ENCODE data around the gene SH3GL2. TPM values are rescaled to one million over a fixed set of nuclear protein-coding genes. Genes with fewer than 3 reads are reported as not detected.

SH3GL2 gene
- total and polyA plus RNA-seq, 10 donors: 0.02 TPM; not detected in 9

- Histone ChIP-seq H3K36me3 (no peaks in the 10 kb centered on the region), H3K4me1 (no peaks in the 10 kb centered on the region), H3K4me3 (no peak overlapping the region), H3K27me3 (replicated peaks in 1 of 7) (peaks cover 0 to 18% (median 0%) of the 10 kb centered on the region in 7 donors), H3K9me3 (no peaks in the 10 kb centered on the region), H3K27ac (no peak overlapping the region)
- TF ChIP-seq POLR2A (IDR thresholded peaks at IDR 0.05): no peak
- TF ChIP-seq, protein P1, sequence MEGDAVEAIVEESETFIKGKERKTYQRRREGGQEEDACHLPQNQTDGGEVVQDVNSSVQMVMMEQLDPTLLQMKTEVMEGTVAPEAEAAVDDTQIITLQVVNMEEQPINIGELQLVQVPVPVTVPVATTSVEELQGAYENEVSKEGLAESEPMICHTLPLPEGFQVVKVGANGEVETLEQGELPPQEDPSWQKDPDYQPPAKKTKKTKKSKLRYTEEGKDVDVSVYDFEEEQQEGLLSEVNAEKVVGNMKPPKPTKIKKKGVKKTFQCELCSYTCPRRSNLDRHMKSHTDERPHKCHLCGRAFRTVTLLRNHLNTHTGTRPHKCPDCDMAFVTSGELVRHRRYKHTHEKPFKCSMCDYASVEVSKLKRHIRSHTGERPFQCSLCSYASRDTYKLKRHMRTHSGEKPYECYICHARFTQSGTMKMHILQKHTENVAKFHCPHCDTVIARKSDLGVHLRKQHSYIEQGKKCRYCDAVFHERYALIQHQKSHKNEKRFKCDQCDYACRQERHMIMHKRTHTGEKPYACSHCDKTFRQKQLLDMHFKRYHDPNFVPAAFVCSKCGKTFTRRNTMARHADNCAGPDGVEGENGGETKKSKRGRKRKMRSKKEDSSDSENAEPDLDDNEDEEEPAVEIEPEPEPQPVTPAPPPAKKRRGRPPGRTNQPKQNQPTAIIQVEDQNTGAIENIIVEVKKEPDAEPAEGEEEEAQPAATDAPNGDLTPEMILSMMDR (IDR thresholded peaks at IDR 0.05 in 8 of 11, conservative IDR thresholded peaks at IDR 0.05 in 3 of 11): peak in 10 of 11 experiments; percentile 12 to 76 (median 60)
- no peak for TF ChIP-seq POLR2AphosphoS5 (IDR thresholded peaks at IDR 0.05)
- 24 to 28% (median 26%) methylated on average over 13 of the region's 13 CpGs for WGBS, 5 donors
- intact Hi-C loops (cut with DNase I; ENCODE audit: low total_unique reads): loop anchor here (5.0 kb wide), 1 partner anchor 396 kb away; no protein-coding TSS in a partner anchor
- DNase-seq: no peak
Measured at GRCh38 chr9:17810728-17811571, 232.1 kb downstream of the SH3GL2 start.

DNA sequence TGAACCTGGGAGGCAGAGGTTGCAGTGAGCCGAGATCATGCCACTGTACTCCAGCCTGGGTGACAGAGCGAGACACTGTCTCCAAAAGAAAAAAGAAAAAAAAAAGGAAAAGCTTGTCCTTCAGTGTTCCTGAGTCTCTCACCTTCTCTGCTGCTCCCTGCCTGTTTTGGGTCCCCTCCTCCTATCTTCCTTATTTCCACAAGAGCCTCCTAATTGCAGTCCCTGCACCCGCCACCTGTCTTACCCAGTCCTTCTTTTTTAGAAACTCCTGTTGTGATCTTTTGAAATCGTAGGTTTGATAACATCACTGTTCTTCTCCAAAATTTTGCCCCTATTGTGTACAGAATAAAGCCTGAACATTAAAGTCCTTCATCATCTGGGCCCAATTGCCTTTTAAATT is 234.9 kb downstream of the SH3GL2 start:
- H3K36me3 ChIP-seq: no peaks in the 10 kb centered on the region
- WGBS, 5 donors: 77 to 90% (median 83%) methylated on average over 4 of the region's 4 CpGs
- no peak overlapping the region for H3K27ac ChIP-seq
- H3K4me1 ChIP-seq: no peaks in the 10 kb centered on the region
- no peak for DNase-seq
- TF ChIP-seq, protein P1 (IDR thresholded peaks at IDR 0.05 in 8 of 11, conservative IDR thresholded peaks at IDR 0.05 in 3 of 11): no peak
- TF ChIP-seq POLR2A (IDR thresholded peaks at IDR 0.05) (no peak), POLR2AphosphoS5 (IDR thresholded peaks at IDR 0.05) (no peak)
- H3K9me3 ChIP-seq: peaks cover 0 to 4% (median 0%) of the 10 kb centered on the region in 8 donors
- no peak overlapping the region for H3K4me3 ChIP-seq
- intact Hi-C loops (cut with DNase I; ENCODE audit: low total_unique reads): loop anchor here (5.0 kb wide), 1 partner anchor 394 kb away; no protein-coding TSS in a partner anchor
- H3K27me3 ChIP-seq (replicated peaks in 1 of 7): peaks cover 0 to 18% (median 0%) of the 10 kb centered on the region in 7 donors

- Histone ChIP-seq H3K27me3 (replicated peaks in 1 of 7) (peaks cover 0 to 5% (median 0%) of the 10 kb centered on the region in 7 donors), H3K27ac (no peak overlapping the region), H3K36me3 (no peaks in the 10 kb centered on the region), H3K4me1 (no peaks in the 10 kb centered on the region), H3K9me3 (peaks cover 0 to 6% (median 2%) of the 10 kb centered on the region in 8 donors), H3K4me3 (no peak overlapping the region)
- WGBS, 5 donors: 61 to 74% (median 67%) methylated on average over 1 of the region's 1 CpG
- TF ChIP-seq POLR2AphosphoS5 (IDR thresholded peaks at IDR 0.05): no peak
- TF ChIP-seq POLR2A (IDR thresholded peaks at IDR 0.05): no peak
- TF ChIP-seq, protein P1 (IDR thresholded peaks at IDR 0.05 in 8 of 11, conservative IDR thresholded peaks at IDR 0.05 in 3 of 11): no peak
- intact Hi-C loops (cut with DNase I; ENCODE audit: low total_unique reads): no loop called here
- no peak for DNase-seq
Measured at GRCh38 chr9:17816431-17817027, 237.7 kb downstream of the SH3GL2 start.

DNA sequence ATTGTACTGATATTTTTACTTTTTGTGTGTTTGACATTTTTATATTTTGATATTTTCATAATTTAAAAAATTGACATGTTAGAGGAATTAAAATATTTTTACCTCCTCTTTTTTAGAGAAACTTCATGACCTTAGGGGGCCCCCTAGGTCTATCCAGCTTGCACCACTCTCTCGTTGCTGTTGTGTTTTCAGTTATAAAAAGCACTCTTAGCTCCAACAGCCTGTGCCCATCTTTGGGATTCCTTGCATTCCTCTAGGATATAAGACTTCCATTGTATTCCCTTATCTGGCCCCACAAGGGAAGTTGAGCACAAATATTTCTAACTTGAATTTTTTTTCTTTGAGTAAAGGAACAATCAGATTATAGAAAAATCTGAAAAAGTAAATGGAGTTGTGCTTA is 245.3 kb downstream of the SH3GL2 start:
- TF ChIP-seq POLR2A (IDR thresholded peaks at IDR 0.05) (no peak), POLR2AphosphoS5 (IDR thresholded peaks at IDR 0.05) (no peak)
- TF ChIP-seq, protein P1 (IDR thresholded peaks at IDR 0.05 in 8 of 11, conservative IDR thresholded peaks at IDR 0.05 in 3 of 11): no peak
- WGBS, 5 donors: 7 to 42% (median 25%) methylated on average over 1 of the region's 1 CpG
- Histone ChIP-seq H3K4me1 (no peaks in the 10 kb centered on the region), H3K36me3 (no peaks in the 10 kb centered on the region), H3K27me3 (replicated peaks in 1 of 7) (no peaks in the 10 kb centered on the region), H3K4me3 (no peak overlapping the region), H3K27ac (no peak overlapping the region), H3K9me3 (peaks cover 0 to 6% (median 0%) of the 10 kb centered on the region in 8 donors)
- intact Hi-C loops (cut with DNase I; ENCODE audit: low total_unique reads): no loop called here
- DNase-seq: no peak
